Measurements from ENCODE around the gene DOCK4. TPM values are rescaled to one million over a fixed set of nuclear protein-coding genes. Genes with fewer than 3 reads are reported as not detected.

The DOCK4 gene
- total RNA-seq, 1 experiment from 2014 or later: 20.4 TPM

DNA sequence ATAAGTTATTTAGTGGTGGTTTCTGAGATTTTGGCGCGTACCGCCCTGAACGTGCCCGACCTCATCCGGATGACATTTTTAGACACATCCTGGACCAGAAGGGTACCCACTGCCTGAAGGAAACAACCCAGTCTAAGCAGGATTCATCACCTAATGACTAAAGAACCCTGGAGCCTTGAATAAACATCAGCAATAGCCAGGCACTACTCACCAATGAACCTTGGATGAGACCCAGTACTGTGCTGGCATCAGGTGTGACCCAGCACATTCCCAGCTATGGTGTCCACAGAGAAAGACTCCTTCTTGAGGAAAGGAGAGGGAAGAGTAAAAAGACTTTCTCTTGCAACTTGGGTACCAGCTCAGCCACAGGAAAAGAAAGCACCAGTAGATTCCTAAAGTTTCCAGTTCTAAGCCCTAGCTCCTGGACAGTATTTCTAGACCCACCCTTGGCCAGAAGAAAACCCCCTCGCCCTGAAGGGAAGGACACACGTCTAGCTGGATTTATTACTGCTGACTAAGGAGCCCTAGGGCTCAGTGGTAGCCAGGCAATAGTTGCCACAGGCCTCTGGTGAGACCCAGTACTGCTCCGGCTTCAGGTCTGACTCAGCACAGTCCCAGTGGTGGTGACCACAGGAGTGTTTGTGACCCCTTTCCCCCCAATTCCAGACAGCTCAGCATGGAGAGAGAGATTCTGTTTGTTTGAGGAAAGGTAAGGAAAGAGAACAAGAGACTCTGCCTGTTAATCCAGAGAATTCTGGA is 32.8 kb upstream of the DOCK4 start:
- Mint-ChIP-seq H3K4me1 (peaks cover 9% of the 10 kb centered on the region; the same call in 1 of the 2 replicates), H3K4me3 (no peak overlapping the region), H3K9me3 (peaks cover 3% of the 10 kb centered on the region; the same call in 1 of the 2 replicates), H3K27ac (no peak overlapping the region; the same call in 1 of the 2 replicates), H3K27me3 (ENCODE audit: low read depth) (no peaks in the 10 kb centered on the region), H3K36me3 (no peaks in the 10 kb centered on the region)
- TF ChIP-seq, protein P1, sequence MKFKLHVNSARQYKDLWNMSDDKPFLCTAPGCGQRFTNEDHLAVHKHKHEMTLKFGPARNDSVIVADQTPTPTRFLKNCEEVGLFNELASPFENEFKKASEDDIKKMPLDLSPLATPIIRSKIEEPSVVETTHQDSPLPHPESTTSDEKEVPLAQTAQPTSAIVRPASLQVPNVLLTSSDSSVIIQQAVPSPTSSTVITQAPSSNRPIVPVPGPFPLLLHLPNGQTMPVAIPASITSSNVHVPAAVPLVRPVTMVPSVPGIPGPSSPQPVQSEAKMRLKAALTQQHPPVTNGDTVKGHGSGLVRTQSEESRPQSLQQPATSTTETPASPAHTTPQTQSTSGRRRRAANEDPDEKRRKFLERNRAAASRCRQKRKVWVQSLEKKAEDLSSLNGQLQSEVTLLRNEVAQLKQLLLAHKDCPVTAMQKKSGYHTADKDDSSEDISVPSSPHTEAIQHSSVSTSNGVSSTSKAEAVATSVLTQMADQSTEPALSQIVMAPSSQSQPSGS (CRISPR knock-in tag; IDR thresholded peaks at IDR 0.05; ENCODE audit: borderline replicate concordance, low read depth): no peak
- TF ChIP-seq ZNF423 (CRISPR knock-in tag; IDR thresholded peaks at IDR 0.05) (no peak), MXD4 (CRISPR knock-in tag; IDR thresholded peaks at IDR 0.05; ENCODE audit: borderline replicate concordance) (no peak), ZNF416 (CRISPR knock-in tag; IDR thresholded peaks at IDR 0.05) (no peak), NFATC4 (CRISPR knock-in tag; IDR thresholded peaks at IDR 0.05) (no peak), SMAD4 (CRISPR knock-in tag; IDR thresholded peaks at IDR 0.05) (no peak), FOXP1 (CRISPR knock-in tag; IDR thresholded peaks at IDR 0.05; ENCODE audit: borderline replicate concordance) (no peak), TEAD4 (CRISPR knock-in tag; IDR thresholded peaks at IDR 0.05) (no peak), ZNF232 (CRISPR knock-in tag; IDR thresholded peaks at IDR 0.05) (no peak), NR3C1 (CRISPR knock-in tag; conservative IDR thresholded peaks at IDR 0.05; ENCODE audit: low read depth) (no peak)
- TF ChIP-seq, protein P2, sequence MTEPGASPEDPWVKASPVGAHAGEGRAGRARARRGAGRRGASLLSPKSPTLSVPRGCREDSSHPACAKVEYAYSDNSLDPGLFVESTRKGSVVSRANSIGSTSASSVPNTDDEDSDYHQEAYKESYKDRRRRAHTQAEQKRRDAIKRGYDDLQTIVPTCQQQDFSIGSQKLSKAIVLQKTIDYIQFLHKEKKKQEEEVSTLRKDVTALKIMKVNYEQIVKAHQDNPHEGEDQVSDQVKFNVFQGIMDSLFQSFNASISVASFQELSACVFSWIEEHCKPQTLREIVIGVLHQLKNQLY (CRISPR knock-in tag; IDR thresholded peaks at IDR 0.05): no peak
- TF ChIP-seq, protein P3, sequence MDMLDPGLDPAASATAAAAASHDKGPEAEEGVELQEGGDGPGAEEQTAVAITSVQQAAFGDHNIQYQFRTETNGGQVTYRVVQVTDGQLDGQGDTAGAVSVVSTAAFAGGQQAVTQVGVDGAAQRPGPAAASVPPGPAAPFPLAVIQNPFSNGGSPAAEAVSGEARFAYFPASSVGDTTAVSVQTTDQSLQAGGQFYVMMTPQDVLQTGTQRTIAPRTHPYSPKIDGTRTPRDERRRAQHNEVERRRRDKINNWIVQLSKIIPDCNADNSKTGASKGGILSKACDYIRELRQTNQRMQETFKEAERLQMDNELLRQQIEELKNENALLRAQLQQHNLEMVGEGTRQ (CRISPR knock-in tag; IDR thresholded peaks at IDR 0.05): no peak
- TF ChIP-seq, protein P4, sequence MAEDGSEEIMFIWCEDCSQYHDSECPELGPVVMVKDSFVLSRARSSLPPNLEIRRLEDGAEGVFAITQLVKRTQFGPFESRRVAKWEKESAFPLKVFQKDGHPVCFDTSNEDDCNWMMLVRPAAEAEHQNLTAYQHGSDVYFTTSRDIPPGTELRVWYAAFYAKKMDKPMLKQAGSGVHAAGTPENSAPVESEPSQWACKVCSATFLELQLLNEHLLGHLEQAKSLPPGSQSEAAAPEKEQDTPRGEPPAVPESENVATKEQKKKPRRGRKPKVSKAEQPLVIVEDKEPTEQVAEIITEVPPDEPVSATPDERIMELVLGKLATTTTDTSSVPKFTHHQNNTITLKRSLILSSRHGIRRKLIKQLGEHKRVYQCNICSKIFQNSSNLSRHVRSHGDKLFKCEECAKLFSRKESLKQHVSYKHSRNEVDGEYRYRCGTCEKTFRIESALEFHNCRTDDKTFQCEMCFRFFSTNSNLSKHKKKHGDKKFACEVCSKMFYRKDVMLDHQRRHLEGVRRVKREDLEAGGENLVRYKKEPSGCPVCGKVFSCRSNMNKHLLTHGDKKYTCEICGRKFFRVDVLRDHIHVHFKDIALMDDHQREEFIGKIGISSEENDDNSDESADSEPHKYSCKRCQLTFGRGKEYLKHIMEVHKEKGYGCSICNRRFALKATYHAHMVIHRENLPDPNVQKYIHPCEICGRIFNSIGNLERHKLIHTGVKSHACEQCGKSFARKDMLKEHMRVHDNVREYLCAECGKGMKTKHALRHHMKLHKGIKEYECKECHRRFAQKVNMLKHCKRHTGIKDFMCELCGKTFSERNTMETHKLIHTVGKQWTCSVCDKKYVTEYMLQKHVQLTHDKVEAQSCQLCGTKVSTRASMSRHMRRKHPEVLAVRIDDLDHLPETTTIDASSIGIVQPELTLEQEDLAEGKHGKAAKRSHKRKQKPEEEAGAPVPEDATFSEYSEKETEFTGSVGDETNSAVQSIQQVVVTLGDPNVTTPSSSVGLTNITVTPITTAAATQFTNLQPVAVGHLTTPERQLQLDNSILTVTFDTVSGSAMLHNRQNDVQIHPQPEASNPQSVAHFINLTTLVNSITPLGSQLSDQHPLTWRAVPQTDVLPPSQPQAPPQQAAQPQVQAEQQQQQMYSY (CRISPR knock-in tag; IDR thresholded peaks at IDR 0.05): no peak
- TF ChIP-seq, protein P5, sequence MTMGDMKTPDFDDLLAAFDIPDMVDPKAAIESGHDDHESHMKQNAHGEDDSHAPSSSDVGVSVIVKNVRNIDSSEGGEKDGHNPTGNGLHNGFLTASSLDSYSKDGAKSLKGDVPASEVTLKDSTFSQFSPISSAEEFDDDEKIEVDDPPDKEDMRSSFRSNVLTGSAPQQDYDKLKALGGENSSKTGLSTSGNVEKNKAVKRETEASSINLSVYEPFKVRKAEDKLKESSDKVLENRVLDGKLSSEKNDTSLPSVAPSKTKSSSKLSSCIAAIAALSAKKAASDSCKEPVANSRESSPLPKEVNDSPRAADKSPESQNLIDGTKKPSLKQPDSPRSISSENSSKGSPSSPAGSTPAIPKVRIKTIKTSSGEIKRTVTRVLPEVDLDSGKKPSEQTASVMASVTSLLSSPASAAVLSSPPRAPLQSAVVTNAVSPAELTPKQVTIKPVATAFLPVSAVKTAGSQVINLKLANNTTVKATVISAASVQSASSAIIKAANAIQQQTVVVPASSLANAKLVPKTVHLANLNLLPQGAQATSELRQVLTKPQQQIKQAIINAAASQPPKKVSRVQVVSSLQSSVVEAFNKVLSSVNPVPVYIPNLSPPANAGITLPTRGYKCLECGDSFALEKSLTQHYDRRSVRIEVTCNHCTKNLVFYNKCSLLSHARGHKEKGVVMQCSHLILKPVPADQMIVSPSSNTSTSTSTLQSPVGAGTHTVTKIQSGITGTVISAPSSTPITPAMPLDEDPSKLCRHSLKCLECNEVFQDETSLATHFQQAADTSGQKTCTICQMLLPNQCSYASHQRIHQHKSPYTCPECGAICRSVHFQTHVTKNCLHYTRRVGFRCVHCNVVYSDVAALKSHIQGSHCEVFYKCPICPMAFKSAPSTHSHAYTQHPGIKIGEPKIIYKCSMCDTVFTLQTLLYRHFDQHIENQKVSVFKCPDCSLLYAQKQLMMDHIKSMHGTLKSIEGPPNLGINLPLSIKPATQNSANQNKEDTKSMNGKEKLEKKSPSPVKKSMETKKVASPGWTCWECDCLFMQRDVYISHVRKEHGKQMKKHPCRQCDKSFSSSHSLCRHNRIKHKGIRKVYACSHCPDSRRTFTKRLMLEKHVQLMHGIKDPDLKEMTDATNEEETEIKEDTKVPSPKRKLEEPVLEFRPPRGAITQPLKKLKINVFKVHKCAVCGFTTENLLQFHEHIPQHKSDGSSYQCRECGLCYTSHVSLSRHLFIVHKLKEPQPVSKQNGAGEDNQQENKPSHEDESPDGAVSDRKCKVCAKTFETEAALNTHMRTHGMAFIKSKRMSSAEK (CRISPR knock-in tag; IDR thresholded peaks at IDR 0.05; ENCODE audit: borderline replicate concordance): no peak
- TF ChIP-seq, protein P6, sequence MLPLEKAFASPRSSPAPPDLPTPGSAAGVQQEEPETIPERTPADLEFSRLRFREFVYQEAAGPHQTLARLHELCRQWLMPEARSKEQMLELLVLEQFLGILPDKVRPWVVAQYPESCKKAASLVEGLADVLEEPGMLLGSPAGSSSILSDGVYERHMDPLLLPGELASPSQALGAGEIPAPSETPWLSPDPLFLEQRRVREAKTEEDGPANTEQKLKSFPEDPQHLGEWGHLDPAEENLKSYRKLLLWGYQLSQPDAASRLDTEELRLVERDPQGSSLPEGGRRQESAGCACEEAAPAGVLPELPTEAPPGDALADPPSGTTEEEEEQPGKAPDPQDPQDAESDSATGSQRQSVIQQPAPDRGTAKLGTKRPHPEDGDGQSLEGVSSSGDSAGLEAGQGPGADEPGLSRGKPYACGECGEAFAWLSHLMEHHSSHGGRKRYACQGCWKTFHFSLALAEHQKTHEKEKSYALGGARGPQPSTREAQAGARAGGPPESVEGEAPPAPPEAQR (CRISPR knock-in tag; IDR thresholded peaks at IDR 0.05): no peak
- TF ChIP-seq, protein P7, sequence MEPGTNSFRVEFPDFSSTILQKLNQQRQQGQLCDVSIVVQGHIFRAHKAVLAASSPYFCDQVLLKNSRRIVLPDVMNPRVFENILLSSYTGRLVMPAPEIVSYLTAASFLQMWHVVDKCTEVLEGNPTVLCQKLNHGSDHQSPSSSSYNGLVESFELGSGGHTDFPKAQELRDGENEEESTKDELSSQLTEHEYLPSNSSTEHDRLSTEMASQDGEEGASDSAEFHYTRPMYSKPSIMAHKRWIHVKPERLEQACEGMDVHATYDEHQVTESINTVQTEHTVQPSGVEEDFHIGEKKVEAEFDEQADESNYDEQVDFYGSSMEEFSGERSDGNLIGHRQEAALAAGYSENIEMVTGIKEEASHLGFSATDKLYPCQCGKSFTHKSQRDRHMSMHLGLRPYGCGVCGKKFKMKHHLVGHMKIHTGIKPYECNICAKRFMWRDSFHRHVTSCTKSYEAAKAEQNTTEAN (CRISPR knock-in tag; IDR thresholded peaks at IDR 0.05): no peak
- ChIA-PET CTCF (no interaction called here), POLR2A (no interaction called here)
- ATAC-seq: peak; percentile 85
- DNase-seq (ENCODE audit: low spot score): no peak
